GM19035 (cell line): Measurements from ENCODE around the gene KRTAP10-4.
"Not testable (repeated sequence)": the region's sequence is repeated elsewhere in the genome, so short reads cannot be mapped to it uniquely, and the experiment has no call there.

Experiments used
- ATAC-seq: cut with Tn5 transposase; IDR thresholded peaks from one replicate; pipeline ENCODE4 v1.9.1; 2021; ENCODE audit not compliant: unreplicated experiment

KRTAP10-4 gene

DNA sequence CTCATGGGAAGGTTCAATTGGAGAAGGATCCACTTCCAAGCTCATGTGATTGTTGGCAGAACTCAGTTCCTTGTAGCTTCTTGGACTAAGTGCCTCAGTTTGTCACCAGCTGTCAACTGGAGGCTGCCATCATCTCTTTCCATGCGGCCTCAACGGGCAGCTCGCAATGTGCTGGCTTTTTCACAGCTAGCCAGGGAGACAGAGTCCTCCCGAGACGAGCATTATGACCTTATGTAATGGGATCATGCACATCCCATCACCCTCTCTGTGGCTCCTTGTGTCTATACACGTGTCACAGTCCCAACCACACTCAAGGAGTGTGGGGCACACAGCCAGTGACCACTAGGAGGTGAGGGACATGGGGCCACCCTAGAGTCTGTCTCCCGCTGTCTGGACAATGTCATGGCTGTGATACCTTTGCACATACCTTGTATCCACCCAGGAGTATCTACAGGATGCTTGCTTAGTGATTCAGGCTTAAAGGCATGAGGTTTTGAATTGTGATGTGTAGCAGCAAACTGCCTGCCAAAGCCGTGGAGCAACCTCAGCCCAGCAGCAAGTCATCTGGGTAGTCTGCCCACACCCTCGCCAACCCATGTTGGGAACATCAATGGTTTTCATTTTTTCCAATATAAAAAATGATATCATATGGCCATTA, 22.7 kb downstream of the KRTAP10-4 start:
- ATAC-seq, result no peak

GRCh38 chr21:44598061-44598460, 24.5 kb downstream of the KRTAP10-4 start:
- ATAC-seq, result no peak

DNA sequence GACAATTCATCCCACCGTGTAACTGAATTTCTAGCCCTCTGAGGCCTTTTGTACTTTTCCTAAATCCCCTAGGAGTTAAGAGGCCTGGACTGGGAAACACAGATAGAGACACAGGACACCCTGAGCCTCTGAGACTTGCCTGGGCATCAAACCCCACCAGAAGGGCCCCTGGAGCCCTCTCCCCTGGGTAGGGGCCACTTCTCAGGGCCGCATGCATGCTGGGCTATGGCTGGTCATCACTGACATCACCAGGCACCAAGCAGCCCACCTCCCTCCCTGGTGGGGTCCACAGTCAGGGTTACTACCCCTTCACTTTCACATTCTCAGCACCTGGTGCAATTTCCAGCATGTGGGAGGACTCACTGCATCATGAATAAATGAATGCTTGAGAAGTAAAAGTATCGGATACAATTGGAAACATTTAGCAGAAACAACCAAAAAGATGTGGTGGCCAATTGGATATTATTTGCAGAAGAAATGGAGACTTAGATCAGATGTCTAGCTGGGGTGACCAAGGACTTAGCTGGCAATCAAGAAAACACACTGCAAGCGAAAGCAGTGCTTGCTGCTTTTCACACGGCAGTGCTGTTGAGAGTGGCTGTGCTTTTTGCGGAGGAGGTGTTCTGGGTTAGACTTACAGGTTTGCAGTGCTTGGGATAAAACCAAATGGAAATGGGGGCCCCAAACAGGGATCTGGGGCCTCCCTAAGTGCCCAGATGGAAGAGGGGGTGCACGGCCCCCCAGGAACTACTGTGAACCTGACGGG, 25.9 kb downstream of the KRTAP10-4 start:
- no peak for ATAC-seq

GRCh38 chr21:44600118-44600978, 26.8 kb downstream of the KRTAP10-4 start, which contains the start of gene KRTAP10-7:
KRTAP10-7 (plus strand) TSS chr21:44600597; CDS start chr21:44600622, 25 bp downstream.
- not testable (repeated sequence) for ATAC-seq

- not testable (repeated sequence) for ATAC-seq
Observed at GRCh38 chr21:44601091-44601490, 27.6 kb downstream of the KRTAP10-4 start.

- no peak for ATAC-seq
Observed at GRCh38 chr21:44601596-44602462, 28.3 kb downstream of the KRTAP10-4 start.

DNA sequence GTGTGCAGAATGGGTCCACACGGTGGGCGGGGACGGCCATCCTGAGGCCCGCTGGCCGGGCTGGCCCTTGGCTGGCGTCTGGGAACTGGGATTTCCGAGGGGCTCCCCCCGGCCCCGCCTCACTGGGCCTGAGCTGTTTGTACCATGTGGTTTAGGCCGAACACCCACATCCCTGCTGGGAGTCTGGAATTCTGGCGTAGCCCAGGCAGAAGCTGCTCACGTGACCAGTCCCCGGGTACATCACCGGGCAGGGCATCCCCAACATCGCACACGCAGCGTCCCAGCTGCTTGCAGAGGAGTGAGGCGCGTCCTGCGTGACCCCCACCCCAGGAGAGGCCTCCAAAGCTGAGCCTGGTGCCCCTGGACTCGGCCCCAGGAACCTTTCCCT, 28.9 kb downstream of the KRTAP10-4 start:
- no peak for ATAC-seq

GRCh38 chr21:44603109-44603875, 29.8 kb downstream of the KRTAP10-4 start:
- no peak for ATAC-seq

DNA sequence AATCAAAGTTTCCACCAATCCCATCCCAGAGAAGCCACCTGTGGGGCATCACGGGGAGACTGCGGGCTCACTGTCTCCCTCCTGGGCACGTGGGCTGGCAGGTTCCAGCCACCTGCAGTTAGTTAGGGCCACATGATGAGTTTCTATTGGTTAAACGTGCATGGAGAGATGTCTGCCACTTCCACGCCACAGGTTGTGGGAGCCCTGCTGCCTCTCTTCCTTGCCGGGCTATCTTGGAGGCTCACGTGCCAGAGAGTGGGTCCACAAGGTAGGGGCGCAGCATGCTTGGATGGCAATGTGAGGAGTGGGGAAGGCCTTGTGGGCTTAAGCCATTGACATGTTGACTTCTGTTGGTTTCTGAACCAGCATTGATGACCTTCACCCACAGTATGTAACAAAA, 30.4 kb downstream of the KRTAP10-4 start:
- ATAC-seq, result no peak

DNA sequence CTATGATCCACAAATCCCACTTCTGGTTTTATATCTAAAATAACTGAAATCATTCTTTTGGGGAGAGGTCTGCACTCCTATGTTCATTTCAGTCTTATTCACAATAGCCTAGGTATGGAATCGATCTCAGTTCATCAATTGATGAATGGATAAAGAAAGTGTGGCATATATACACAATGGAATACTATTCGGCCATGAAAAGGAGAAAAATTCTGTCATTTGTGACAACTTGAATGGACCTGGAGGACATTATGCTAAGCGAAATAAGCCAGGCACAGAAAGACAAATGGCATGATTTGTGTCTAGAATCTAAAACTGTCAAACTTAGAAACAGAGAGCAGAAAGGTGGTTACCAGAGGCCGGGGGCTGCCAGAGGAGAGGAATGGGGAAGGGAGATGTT, 33.0 kb downstream of the KRTAP10-4 start:
- no peak for ATAC-seq

DNA sequence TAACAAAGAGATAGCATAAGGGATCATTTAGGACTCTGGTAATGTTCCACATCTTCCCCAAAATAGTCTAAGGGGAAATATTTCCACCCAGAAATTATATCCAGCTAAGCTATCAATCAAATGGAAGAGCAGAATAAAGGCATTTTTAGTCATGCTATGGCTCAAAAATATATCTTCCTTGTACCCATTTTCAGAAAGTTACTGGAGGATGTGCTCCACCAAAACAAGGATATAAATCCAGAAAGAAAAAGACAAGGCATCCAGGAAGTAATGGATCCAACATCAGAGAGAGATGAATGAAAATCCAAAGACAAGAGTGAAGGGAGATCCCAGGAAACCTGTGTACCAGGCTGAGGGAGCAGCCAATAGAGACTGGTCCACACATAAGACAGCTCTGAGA, 35.7 kb downstream of the KRTAP10-4 start:
- ATAC-seq, result no peak

DNA sequence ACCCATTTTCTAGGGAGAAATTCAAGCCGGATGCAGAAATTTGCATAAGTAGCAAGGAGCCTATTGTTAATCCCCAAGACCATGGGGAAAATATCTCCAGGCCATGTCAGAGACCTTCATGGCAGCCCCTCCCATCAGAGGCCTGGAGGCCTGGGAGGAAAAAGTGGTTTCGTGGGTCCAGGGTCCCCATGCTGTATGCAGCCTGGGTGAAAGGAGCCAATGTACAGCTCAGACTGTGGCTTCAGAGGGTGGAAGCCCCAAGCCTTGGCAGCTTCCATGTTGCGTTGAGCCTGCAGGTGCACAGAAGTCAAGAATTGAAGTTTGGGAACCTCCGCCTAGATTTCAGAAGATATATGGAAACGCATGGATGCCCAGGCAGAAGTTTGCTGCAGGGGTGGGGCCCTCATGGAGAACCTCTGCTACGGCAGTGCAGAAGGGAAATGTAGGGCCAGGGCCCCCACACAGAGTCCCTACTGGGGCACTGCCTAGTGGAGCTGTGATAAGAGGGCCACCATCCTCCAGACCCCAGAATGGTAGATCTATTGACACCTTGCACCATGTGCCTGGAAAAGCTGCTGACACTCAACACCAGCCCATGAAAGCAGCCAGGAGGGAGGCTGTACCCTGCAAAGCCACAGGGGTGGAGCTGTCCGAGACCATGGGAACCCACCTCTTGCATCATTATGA, 36.8 kb downstream of the KRTAP10-4 start:
- not testable (repeated sequence) for ATAC-seq

- no peak for ATAC-seq
Observed at GRCh38 chr21:44611551-44611950, 38.0 kb downstream of the KRTAP10-4 start.

- no peak for ATAC-seq
Observed at GRCh38 chr21:44612029-44612486, 38.5 kb downstream of the KRTAP10-4 start, which contains the start of gene KRTAP10-8. KRTAP10-8 (plus strand) TSS chr21:44612079; CDS start chr21:44612101, 22 bp downstream.

GRCh38 chr21:44612669-44613229, 39.2 kb downstream of the KRTAP10-4 start:
- no peak for ATAC-seq

DNA sequence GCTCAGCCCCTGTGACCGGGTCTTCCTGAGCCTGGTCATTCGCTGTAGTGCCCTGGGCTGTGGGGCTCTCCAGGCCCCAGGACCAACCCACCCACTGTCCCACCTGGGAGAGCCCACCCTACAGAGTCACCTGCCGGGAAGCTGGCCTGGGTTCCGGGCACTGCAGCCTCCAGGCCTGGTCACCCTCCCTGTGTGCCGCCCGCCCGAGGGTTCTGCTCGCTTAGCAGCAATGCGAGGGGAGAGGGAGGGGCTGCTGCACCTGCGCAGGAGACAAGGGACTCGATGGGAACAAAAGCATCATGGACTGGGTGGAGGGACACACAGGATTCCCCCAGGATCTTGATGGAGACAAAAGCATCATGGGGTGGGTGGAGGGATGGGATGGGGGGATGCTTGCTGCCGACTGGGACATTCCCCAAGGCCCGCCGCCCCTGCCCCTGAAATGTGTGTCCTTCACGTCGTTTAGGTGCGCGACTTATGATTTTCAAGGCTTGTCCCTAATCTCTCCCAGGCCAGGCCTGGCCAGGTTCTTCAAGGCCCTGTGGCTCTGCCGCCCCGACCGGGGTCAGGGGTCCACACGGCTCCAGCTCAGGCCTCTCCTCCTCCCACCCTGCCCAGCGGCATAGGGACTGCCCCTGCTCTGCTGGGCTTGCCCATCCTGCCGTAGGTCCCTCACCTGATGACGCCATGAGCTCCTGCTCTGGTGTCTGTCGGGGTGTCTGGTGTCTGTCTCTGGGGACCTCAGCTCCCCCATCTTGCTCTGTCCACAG, 40.0 kb downstream of the KRTAP10-4 start:
- no peak for ATAC-seq

GRCh38 chr21:44614161-44614631, 40.7 kb downstream of the KRTAP10-4 start:
- no peak for ATAC-seq

GRCh38 chr21:44614961-44615391, 41.4 kb downstream of the KRTAP10-4 start:
- ATAC-seq, result no peak
